HG02610 (cell line): Measurements from ENCODE around the gene KCTD6.

Source experiments
- ATAC-seq: cut with Tn5 transposase; IDR thresholded peaks from one replicate; pipeline ENCODE4 v1.9.1; 2021; ENCODE audit warnings: mild to moderate bottlenecking, moderate library complexity; ENCODE audit not compliant: unreplicated experiment

KCTD6 gene

GRCh38 chr3:58551636-58552180, 59.8 kb downstream of the KCTD6 start:
- ATAC-seq: no peak
